Stimulated activated CD8-positive, alpha-beta memory T cell treated with anti-CD3 and anti-CD28 coated beads, Interleukin-7, amount 100 ng/mL, for 24 hours (primary cell): Measurements from ENCODE around the gene HDDC3.

Source experiments
- DNase-seq: peaks from one replicate; pipeline ENCODE4 v3.0.0-alpha.2; 2020; ENCODE audit warnings: low read depth

Gene HDDC3

DNA sequence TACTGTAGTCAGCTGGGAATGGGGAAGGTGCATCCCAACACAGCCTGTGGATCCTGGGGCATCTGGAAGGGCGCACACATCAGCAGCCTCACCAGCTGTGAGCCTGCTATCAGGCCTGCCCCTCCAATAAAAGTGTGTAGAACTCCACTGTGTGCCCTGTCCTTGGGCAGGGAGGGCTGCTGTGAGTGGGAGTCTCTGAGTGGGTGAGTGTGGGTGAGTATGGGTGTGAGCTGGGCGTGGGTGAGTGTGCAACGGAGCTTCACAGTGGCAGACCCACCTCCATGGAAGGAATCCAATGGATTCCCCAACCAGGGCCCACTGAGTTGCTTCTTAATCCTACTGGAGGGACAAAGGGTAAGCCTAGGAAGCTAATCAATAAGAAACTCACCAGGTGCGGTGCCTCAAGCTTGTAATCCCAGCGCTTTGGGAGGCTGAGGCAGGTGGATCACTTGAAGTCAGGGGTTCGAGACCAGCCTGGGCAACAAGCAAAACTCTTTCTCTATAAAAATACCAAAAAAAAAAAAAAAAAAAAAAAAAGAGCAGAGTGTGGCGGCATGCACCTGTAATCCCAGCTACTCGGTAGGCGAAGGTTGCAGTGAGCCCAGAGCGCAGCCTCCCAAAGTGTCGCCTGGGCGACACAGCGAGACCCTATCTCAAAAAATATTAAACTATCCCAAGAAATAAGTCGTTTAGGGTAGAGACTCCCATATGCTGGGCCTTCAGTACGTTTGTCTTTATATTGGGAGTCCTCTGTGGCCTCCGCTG, 21.8 kb upstream of the HDDC3 start:
- no peak for DNase-seq

DNA sequence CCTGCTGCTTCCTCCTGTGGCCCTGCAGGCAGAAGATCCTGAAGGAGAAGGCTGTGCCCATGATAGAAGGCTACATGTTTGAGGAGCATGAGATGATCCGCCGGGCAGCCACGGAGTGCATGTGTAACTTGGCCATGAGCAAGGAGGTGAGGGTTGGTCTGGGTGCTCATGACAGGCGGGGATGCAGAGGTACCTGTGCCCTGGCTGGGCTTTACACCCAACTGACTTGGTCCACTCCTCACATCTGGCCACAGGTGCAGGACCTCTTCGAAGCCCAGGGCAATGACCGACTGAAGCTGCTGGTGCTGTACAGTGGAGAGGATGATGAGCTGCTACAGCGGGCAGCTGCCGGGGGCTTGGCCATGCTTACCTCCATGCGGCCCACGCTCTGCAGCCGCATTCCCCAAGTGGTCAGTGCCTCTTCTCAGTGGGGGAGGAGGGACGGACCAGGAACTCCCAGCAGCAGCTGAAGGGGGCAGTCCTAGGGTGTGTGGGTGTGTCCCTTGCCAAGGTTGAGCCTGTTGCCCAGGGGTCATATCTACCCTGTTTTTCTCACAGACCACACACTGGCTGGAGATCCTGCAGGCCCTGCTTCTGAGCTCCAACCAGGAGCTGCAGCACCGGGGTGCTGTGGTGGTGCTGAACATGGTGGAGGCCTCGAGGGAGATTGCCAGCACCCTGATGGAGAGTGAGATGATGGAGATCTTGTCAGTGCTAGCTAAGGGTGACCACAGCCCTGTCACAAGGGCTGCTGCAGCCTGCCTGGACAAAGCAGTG, 20.7 kb upstream of the HDDC3 start:
- DNase-seq = no peak

DNA sequence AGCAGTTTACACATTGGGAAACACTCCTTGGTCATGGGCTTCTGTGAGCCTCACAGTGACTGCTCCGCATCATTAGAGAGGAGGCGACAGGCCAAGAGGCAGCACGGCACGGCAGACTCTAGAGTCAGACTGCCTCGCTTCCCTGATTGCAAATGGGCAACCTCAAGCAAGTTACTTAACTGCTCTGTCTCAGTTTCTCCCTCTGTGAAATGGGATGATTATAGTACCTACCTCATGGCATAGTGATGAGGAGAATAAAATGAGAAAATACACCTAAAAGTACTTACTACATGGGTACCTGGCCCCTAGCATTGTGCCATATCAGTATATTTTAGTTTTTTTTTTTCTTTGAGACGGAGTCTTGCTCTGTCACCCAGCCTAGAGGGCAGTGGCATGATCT, 18.3 kb upstream of the HDDC3 start:
- DNase-seq = no peak

DNA sequence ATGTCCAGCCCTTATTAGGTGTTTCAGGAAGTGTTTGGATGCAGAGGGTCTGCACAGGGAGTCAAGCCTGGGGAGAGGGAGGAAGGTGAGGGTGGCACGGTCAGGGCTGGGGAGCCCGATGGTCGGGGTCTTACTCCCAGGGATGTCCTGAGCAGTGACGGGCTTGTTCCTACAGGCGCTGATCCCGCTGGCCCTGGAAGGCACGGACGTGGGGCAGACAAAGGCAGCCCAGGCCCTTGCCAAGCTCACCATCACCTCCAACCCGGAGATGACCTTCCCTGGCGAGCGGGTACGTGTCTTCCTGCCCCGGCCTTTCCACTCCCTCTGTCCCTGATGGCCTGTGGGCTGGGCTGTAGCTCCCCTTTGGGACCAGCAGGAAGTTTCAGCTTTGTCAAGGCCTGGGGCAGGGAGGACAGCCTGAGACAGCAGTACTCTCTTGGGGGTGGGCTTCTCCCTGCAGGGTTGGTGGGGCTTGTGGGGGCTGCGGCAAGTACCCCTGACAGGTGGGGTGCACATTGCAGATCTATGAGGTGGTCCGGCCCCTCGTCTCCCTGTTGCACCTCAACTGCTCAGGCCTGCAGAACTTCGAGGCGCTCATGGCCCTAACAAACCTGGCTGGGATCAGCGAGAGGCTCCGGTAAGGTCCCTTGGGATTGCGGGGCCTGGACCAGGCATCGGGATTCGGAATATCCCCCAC, 17.8 kb upstream of the HDDC3 start:
- DNase-seq = no peak

DNA sequence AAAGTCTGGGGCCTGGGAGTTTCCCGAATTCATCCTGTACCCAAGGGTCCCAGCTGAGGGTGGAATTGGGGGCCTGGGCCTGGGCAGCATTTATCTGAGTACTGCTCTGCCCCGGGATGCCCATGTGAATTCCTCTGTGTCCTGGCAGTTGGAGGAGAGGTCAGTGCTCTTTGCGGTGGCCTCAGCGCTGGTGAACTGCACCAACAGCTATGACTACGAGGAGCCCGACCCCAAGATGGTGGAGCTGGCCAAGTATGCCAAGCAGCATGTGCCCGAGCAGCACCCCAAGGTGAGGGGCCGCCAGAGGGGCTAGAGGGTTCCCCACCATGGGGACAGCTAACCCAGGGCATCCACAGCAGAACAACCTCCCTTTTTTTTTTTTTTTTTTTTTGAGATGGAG, 16.2 kb upstream of the HDDC3 start:
- DNase-seq = no peak

DNA sequence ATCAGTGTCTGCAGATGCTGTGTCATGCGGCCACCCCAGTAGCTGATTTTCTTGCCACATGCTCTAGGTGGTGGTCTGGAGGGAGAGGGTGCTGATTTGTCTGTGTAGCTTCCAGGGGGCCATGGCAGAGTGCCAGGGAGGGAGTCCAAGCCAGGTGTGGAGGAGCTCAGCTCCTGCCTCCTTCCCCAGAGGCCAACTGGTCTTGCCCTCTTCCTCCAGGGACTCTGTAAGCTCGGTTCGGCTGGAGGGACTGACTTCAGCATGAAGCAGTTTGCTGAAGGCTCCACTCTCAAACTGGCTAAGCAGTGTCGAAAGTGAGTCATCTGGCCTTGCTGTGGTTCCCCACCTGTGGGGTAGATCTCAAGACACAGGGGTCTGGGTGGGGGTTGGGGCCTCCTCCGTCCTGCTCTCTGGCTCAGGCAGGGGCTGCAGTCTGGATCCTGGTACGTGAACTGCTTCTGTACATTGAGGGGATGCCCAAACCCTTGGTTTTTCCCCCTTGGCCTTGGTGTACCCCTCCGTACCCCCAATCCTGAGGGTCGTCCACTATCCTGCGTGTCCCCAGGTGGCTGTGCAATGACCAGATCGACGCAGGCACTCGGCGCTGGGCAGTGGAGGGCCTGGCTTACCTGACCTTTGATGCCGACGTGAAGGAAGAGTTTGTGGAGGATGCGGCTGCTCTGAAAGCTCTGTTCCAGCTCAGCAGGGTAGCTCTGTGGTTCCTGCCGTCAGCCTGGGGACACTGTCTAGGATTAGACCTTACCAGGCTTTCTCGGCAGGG, 15.4 kb upstream of the HDDC3 start:
- DNase-seq = no peak

DNA sequence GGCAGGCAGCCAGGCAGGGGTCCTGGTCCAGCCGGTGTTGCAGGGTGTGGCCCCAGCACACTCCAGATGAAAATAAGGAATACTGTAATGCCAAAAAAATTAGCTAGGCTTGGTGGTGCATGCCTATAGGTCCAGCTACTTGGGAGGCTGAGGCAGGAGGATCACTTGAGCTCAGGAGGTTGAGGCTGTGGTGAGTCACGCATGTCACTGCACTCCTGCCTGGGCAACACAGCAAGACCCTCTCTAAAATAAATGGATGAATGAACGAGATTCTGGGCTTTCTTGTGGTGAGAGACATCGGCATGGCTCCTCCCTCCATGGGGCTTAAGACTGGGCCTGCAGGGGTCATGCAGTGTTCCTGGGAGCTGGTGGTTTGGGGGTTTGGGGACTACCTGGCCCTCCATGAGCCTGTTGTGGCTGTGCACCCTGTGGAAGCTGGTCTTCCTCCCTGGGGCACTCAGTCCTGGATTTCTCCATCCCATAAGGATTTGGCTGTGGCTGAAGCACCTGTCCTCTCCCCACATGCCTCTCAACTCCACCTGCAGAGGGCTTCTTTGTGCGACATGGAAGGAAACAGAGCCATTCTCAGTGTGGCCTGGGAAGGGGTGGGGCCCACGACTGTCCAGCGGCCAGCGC, 14.7 kb upstream of the HDDC3 start:
- no peak for DNase-seq

DNA sequence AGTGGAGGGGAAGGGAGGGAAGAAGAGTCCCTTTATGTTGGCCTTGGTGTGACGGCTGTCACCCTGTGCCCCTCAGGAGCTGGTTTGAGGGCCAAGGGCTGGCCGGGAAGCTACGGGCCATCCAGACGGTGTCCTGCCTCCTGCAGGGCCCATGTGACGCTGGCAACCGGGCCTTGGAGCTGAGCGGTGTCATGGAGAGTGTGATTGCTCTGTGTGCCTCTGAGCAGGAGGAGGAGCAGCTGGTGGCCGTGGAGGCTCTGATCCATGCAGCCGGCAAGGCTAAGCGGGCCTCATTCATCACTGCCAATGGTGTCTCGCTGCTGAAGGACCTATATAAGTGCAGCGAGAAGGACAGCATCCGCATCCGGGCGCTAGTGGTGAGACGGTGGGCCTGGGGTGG, 14.2 kb upstream of the HDDC3 start:
- no peak for DNase-seq

DNA sequence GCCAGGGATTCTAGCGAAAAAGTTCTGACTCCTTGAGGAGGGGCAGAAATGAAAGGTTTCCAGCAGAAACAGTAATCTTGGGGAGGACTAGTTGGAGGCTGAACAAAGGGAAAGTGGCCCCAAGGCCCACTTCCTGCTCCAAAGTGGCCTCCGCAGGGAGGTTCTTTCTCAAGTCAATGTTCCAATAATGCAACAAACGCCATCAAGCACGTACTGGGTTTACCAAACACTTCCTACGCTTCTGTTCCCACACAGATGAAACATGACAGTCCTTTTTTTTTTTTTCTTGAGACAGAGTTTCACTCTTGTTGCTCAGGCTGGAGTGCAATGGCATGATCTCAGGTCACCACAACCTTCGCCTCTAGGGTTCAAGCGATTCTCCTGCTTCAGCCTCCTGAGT, 12.7 kb upstream of the HDDC3 start:
- DNase-seq = no peak

DNA sequence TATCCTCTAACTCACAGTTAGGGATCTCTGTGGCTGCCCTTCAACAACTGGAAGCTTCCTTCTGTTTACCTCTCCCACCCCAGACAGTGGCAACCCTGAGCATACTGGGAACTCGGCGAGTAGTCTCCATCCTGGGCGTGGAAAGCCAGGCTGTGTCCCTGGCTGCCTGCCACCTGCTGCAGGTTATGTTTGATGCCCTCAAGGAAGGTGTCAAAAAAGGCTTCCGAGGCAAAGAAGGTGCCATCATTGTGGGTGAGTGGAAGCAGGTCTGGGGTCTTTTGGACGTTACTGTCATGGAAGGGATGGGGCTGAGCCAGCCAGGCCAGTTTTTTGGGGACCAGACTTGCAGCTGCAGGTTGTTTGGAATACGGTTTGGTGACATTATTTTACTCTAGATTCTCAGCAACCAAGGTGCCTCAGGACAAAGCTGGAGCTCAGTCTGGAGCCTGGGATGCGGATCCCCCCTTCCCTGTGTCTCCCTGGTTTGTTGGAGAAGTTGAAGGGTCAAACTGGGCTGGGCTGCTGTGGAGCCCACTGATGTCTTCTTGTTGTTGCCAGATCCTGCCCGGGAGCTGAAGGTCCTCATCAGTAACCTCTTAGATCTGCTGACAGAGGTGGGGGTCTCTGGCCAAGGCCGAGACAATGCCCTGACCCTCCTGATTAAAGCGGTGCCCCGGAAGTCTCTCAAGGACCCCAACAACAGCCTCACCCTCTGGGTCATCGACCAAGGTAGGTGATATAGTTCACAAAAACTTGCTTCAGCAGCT, 10.2 kb upstream of the HDDC3 start:
- no peak for DNase-seq

DNA sequence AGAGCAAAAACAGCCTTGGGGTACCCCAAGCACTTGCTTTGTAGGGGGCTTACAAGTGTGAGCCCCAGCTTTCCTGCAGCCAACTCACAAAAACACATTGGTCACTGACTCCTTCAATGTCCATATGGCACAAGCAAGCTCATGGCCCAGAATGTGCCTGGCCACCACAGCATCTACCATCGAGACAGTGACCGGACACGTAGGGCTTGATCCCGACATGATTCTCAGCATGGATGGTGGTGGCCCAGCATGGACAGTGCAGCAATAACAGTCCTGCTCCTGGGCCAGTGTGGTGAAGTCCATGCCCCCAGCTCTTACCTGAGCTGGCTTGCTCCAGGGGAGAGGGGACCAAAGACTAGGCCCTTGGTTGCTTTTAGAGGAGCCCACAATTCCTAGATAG, 8.7 kb upstream of the HDDC3 start:
- DNase-seq = no peak

DNA sequence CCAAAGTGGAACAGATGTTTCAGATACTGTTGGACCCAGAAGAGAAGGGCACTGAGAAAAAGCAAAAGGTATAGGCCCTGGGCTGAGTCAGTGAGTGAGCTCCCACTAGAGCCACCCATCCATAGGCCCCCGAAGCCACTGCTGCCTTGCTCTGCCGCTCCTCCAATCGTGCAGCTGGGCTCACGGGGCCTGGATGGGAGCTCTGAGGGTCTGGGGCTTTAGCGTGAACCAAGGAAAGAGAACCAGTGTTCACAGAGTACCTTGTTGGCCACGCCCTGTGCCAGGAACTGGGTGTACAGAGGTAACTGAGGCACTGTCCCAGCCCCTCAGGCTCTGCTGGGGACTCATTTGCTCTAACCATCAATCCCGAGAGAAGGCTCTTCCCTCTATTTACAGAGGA, 7.4 kb upstream of the HDDC3 start:
- no peak for DNase-seq

DNA sequence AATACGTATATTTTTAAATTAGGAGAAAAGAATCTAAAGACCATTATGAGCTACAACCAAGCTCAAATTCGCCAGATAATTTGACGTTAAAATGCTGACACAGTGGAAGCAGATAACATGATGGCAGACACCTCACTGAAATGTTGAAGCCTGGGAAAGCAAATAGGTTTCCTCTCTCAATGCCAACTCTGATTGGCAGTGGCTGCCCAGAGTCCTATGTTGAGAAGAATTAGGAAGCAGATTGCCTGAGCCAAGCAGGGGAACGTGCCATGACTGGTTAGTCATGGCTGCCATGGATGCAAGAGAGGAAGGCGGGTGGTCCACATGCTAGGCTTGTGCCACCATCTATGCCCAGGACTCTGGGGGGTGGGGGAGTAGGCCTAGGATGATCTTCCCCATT, 5.9 kb upstream of the HDDC3 start:
- no peak for DNase-seq

DNA sequence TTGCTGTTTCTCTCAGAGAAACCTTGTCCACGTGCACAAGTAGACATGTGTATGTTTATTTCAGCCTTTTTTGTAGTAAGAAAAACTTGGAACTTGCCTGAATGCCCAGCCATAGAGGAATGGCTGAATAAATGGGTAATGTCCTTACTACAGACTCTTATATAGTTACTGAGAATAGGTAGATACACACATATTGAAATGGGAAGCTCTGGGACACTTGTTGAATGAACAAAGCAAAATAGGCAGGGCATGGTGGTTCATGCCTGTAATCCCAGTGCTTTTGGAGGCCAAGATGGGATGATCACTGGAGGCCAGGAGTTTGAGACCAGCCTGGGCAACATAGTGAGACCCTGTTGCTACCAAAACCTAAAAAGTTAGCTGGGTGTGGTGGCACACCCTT, 4.5 kb upstream of the HDDC3 start:
- no peak for DNase-seq

DNA sequence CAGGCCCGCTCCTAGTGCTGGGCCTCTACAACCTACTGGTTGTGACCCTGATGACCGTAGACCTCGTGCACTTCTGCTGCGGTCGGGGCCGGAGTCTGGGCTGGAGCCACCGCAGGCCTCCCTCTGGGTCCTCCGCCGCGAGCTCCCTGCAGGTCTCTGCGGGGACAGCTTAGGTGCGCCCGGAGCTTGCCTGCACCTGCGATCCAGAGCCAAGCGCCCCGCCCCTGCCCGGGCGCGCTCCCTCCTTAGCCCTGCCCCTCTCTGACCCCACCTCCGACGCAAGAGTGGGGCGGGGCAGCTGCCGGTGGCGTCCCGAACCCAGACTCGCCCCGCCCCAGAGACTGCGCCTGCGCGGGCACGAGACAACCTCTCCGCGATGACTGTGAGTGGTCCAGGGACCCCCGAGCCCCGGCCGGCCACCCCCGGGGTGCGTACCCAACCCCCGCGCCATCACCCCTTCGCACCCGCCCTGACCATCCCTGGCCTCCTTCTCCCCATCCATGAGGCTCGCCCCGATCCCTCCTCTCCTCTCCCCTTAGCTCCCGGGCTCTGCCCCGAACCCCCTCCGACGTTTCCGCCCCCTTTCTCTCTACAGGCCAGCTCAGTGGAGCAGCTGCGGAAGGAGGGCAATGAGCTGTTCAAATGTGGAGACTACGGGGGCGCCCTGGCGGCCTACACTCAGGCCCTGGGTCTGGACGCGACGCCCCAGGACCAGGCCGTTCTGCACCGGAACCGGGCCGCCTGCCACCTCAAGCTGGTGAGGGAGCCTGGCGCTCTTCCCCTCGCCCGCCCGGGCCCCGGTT, 2.8 kb upstream of the HDDC3 start, which contains the start of gene UNC45A:
UNC45A (plus strand) TSS at position 337 of the 803 bp plus-strand sequence; CDS start at position 377, 40 bp downstream.
- DNase-seq = peak; percentile 91

DNA sequence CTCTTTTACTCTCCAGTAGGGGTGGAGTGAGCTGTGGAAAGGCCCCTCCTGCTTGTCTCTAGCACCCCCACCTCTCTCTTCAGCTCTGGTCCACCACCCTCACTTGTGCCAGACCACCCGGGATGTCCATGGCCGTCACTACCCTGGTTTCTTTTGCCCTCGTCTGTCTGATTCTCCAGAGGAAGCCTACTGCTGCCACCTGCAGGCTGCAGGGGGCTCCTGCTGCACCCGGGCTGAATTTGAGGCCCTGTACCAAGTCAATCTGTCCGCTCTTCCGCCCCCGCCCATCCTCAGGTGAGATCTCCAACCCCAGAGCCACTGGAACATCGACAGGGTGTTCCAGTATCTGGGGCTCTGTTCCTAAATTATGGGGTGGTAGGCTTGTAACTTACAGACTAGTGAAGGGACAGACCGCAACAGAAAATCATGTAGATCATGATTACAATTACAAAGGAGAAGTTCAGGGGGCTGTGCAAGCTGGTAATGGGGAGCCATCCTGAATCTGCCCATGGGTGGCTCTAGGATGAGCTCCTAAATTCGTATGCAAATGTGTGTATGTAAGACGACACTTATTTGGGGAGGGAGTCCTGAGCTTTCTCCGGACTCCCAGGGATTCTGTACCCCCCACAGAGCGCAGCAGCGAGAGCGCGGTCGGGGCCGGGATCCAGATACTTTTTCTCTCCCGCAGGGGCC, 2.1 kb upstream of the HDDC3 start:
- peak; percentile 74 for DNase-seq

DNA sequence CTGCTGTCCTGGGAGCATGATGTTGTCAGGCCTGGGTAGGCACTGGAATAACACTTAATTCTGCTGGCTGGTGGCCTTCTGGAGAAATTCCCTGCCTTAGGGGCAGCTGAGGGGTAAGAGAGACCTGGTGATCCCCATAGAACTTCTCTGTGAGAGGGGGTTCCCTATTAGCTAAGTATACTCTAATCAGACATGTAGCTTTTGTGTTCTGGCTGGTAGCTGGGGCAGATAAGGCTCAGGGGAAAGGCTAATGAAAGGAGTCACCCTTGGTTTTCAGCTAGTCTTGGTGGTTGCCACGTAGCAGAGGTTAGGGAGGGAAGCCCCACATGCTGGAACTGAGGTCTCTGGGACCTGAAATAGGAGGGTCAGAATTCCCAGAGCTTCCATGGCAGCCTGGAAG, 952 bp upstream of the HDDC3 start:
- DNase-seq = no peak

DNA sequence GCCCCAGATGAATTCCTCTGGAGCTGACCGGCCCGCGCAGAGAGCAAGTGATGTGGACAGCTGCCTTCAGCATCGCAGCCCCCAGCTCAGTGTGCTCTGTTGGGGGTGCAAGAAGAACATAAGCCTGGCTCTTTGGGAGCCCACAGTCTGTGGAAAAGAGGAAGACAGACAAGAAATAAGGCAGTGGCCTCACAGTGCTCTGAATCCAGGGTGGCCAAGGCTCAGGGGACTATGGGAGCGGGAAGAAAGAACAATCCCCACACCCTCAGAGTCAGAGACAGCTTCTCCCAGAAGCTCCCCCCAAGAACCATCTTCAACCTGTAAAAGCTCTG, 277 bp upstream of the HDDC3 start:
- no peak for DNase-seq

DNA sequence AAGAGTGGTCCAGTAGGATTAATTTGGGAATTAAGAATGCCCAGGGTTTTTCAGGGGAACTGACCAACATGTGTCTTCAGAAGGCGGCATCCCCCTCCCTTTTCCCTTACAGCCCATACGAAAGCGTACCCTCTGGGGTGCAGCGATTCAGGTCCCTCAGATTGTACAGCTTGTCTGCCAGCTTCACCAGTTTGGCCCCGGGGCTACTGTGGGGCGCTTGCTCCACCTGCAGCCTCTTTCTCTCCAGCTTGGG, 848 bp downstream of the HDDC3 start:
- no peak for DNase-seq
